SU-DHL-6 (cell line): ENCODE data around the gene DIRAS2.

Experiments used
- EZH2phosphoT487 ChIP-seq: fragments of 200-600 bp; sonication (generic), shearing (Covaris generic); conservative IDR thresholded peaks from 2 replicates; pipeline ENCODE4 v1.6.1; 2018; ENCODE audit warnings: mild to moderate bottlenecking, antibody characterized with exemption, low read length, moderate library complexity, mixed read lengths
- TF ChIP-seq, protein P1 (sequence below): fragments of 200-600 bp; sonication (generic); IDR thresholded peaks from one replicate; pipeline ENCODE4 v1.5.1; 2017; ENCODE audit warnings: antibody characterized with exemption, mild to moderate bottlenecking, low read length, moderate library complexity; ENCODE audit not compliant: insufficient read depth, poor library complexity, severe bottlenecking

DNA sequence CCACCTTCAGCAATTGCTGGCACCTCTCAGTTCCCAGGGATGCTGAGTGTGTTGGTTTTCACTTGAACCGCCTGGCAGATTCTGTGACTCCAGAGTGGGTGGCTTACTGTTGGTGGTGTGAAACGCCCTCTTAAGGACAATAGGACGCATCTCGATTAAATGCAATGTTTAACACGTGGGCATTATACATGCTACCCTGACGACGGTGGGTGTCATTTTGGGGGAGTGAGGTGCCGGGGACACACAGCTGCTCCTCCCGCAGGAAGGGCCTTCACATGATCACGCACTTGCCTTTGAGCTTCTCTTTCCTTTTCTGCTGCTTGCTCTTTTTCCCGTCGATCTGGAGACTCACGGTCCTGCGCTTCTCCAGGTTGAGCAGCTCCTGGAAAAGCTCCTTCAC lies 29.7 kb downstream of the DIRAS2 start:
- TF ChIP-seq, protein P1, sequence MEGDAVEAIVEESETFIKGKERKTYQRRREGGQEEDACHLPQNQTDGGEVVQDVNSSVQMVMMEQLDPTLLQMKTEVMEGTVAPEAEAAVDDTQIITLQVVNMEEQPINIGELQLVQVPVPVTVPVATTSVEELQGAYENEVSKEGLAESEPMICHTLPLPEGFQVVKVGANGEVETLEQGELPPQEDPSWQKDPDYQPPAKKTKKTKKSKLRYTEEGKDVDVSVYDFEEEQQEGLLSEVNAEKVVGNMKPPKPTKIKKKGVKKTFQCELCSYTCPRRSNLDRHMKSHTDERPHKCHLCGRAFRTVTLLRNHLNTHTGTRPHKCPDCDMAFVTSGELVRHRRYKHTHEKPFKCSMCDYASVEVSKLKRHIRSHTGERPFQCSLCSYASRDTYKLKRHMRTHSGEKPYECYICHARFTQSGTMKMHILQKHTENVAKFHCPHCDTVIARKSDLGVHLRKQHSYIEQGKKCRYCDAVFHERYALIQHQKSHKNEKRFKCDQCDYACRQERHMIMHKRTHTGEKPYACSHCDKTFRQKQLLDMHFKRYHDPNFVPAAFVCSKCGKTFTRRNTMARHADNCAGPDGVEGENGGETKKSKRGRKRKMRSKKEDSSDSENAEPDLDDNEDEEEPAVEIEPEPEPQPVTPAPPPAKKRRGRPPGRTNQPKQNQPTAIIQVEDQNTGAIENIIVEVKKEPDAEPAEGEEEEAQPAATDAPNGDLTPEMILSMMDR: no peak
- TF ChIP-seq EZH2phosphoT487: no peak
